ENCODE data around the gene APOE. TPM values are rescaled to one million over a fixed set of nuclear protein-coding genes. Genes with fewer than 3 reads are reported as not detected.

The APOE gene
- total and polyA plus RNA-seq, 9 of the 15 experiments (the other 6 are each of a cell fraction or from before 2014, with no cell fraction given) = 0.14 to 180 (median 58.1) TPM; not detected in 1

- TF ChIP-seq PHF8 (IDR thresholded peaks at IDR 0.05; ENCODE audit: borderline replicate concordance, low read length) (peak; percentile 79; the same call in 1 of the 2 replicates), HOMEZ (CRISPR knock-in tag; IDR thresholded peaks at IDR 0.05) (no peak), MCM3 (IDR thresholded peaks at IDR 0.05) (no peak), MXI1 (IDR thresholded peaks at IDR 0.05; ENCODE audit: low read depth, low read length) (peak; percentile 57; the same call in 1 of the 2 replicates), DACH1 (IDR thresholded peaks at IDR 0.05; ENCODE audit: partially characterized antibody) (no peak), HMG20B (CRISPR knock-in tag; IDR thresholded peaks at IDR 0.05) (no peak), SIN3B (IDR thresholded peaks at IDR 0.05; ENCODE audit: low read depth) (peak; percentile 93), ID3 (CRISPR knock-in tag; IDR thresholded peaks at IDR 0.05) (no peak), ID3 (tag; IDR thresholded peaks at IDR 0.05) (0 out of 2 replicates have a peak, but pooled peaks have one; percentile 59), MTA2 (IDR thresholded peaks at IDR 0.05; ENCODE audit: low read depth) (no peak), ZNF445 (CRISPR knock-in tag; IDR thresholded peaks at IDR 0.05; ENCODE audit: low read depth) (no peak), ETS1 (conservative IDR thresholded peaks at IDR 0.05; ENCODE audit: control insufficient read depth, low read depth, low read length) (peak; percentile 79), RBBP5 (IDR thresholded peaks at IDR 0.05; ENCODE audit: borderline replicate concordance, insufficient read depth, low read length, poor library complexity, severe bottlenecking) (peak; percentile 91), FOS (IDR thresholded peaks at IDR 0.05; ENCODE audit: extremely low read depth, insufficient read length) (peak; percentile 84), KDM5B (IDR thresholded peaks at IDR 0.05; ENCODE audit: insufficient replicate concordance, low read depth, low read length) (peak; percentile 33), PREB (CRISPR knock-in tag; IDR thresholded peaks at IDR 0.05) (no peak), YY1 (IDR thresholded peaks at IDR 0.05; ENCODE audit: borderline replicate concordance in 1 of 3, control insufficient read depth in 1 of 3, extremely low read depth in 1 of 3, insufficient read depth in 3 of 3, insufficient read length in 1 of 3, insufficient replicate concordance in 2 of 3, low read depth in 1 of 3, low read length in 2 of 3) (peak in 2 of 3 experiments; percentile 20 to 49)
- TF ChIP-seq, protein P1, sequence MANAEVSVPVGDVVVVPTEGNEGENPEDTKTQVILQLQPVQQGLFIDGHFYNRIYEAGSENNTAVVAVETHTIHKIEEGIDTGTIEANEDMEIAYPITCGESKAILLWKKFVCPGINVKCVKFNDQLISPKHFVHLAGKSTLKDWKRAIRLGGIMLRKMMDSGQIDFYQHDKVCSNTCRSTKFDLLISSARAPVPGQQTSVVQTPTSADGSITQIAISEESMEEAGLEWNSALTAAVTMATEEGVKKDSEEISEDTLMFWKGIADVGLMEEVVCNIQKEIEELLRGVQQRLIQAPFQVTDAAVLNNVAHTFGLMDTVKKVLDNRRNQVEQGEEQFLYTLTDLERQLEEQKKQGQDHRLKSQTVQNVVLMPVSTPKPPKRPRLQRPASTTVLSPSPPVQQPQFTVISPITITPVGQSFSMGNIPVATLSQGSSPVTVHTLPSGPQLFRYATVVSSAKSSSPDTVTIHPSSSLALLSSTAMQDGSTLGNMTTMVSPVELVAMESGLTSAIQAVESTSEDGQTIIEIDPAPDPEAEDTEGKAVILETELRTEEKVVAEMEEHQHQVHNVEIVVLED (CRISPR knock-in tag; IDR thresholded peaks at IDR 0.05) = peak; percentile 52; the same call in 1 of the 2 replicates
- TF ChIP-seq, protein P2, sequence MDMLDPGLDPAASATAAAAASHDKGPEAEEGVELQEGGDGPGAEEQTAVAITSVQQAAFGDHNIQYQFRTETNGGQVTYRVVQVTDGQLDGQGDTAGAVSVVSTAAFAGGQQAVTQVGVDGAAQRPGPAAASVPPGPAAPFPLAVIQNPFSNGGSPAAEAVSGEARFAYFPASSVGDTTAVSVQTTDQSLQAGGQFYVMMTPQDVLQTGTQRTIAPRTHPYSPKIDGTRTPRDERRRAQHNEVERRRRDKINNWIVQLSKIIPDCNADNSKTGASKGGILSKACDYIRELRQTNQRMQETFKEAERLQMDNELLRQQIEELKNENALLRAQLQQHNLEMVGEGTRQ (CRISPR knock-in tag; IDR thresholded peaks at IDR 0.05) = no peak
These were observed 14.3 kb upstream of the APOE start, which contains the start of gene TOMM40 (continued) for GRCh38 chr19:44891016-44891882.
